HG03135 (cell line): Measurements from ENCODE around the gene NKX2-3.

ENCODE experiments used
- ATAC-seq: cut with Tn5 transposase; IDR thresholded peaks from one replicate; pipeline ENCODE4 v1.9.1; 2021; ENCODE audit warnings: mild to moderate bottlenecking, moderate library complexity; ENCODE audit not compliant: unreplicated experiment

The NKX2-3 gene

GRCh38 chr10:99573790-99574189 lies 41.0 kb downstream of the NKX2-3 start:
- ATAC-seq, result no peak

- ATAC-seq, result no peak
These were observed 47.2 kb downstream of the NKX2-3 start for GRCh38 chr10:99579971-99580370.

- no peak for ATAC-seq
These were observed 49.6 kb downstream of the NKX2-3 start for GRCh38 chr10:99582255-99582770.

GRCh38 chr10:99583687-99584086 lies 50.9 kb downstream of the NKX2-3 start:
- no peak for ATAC-seq
